ENCODE data around the gene EHD2. TPM values are rescaled to one million over a fixed set of nuclear protein-coding genes. Genes with fewer than 3 reads are reported as not detected.

The EHD2 gene
- total and polyA plus RNA-seq, 2 of the 4 experiments (the other 2 are of a cell fraction) = 35.3 to 181 TPM

GRCh38 chr19:47670736-47671135, 42.5 kb upstream of the EHD2 start:
- Histone ChIP-seq H4K91ac (ENCODE audit: insufficient read depth, low read depth, low read length) (no peak overlapping the region), H3K36me3 (ENCODE audit: control insufficient read depth, insufficient read depth, low read length) (peaks cover 41% of the 10 kb centered on the region), H3K9me3 (ENCODE audit: control insufficient read depth, insufficient read depth, low read length) (0 out of 2 replicates have a peak, but pooled peaks cover 2% of the 10 kb centered on the region), H2AFZ (replicated peaks; ENCODE audit: low read length, poor library complexity) (no peak overlapping the region), H3K4me2 (ENCODE audit: low read depth, low read length) (no peak overlapping the region), H4K8ac (ENCODE audit: low read depth in 2 of 2, low read length in 2 of 2) (no peak overlapping the region), H3K14ac (replicated peaks; ENCODE audit: low read depth, low read length) (no peak overlapping the region), H4K5ac (ENCODE audit: low read depth, low read length) (no peak overlapping the region), H2BK15ac (ENCODE audit: low read depth, low read length) (no peak overlapping the region), H3K4ac (ENCODE audit: low read depth, low read length) (no peak overlapping the region), H3K79me1 (ENCODE audit: low read depth in 1 of 2, low read length in 2 of 2) (peaks cover 35 to 91% of the 10 kb centered on the region in 2 experiments), H2BK120ac (ENCODE audit: low read depth, low read length) (no peak overlapping the region), H3K9ac (ENCODE audit: low read depth, low read length) (no peak overlapping the region), H3K27me3 (ENCODE audit: control insufficient read depth, insufficient read depth, low read length) (no peaks in the 10 kb centered on the region), H3K18ac (ENCODE audit: low read depth, low read length) (no peak overlapping the region), H3K56ac (ENCODE audit: extremely low read depth, insufficient read depth, low read length) (no peak overlapping the region), H2BK5ac (ENCODE audit: low read depth, low read length, poor library complexity, severe bottlenecking) (no peak overlapping the region), H3K9me1 (ENCODE audit: insufficient read depth, low read length) (peaks cover 32% of the 10 kb centered on the region), H3K4me1 (ENCODE audit: control insufficient read depth, insufficient read depth, low read length) (peaks cover 11% of the 10 kb centered on the region), H2AK9ac (replicated peaks; ENCODE audit: low read depth, low read length, poor library complexity) (no peak overlapping the region), H3K23ac (ENCODE audit: low read depth, low read length) (no peak overlapping the region), H2AK5ac (ENCODE audit: low read depth, low read length) (no peak overlapping the region), H4K20me1 (ENCODE audit: insufficient read depth, low read length) (peaks cover 46% of the 10 kb centered on the region), H3K4me3 (ENCODE audit: insufficient read depth, low read depth, low read length) (no peak overlapping the region), H3K27ac (ENCODE audit: insufficient read depth, low read length) (no peak overlapping the region), H2BK20ac (ENCODE audit: low read depth, low read length) (no peak overlapping the region)
- DNase-seq = no peak
- TF ChIP-seq MAFK (IDR thresholded peaks at IDR 0.05; ENCODE audit: low read depth, low read length) = no peak
- TF ChIP-seq MAZ (IDR thresholded peaks at IDR 0.05; ENCODE audit: borderline replicate concordance, low read depth, low read length) = no peak
- no peak for TF ChIP-seq POLR2A (IDR thresholded peaks at IDR 0.05; ENCODE audit: low read depth, low read length)
- no peak for TF ChIP-seq BHLHE40 (IDR thresholded peaks at IDR 0.05; ENCODE audit: low read depth, low read length)
- no peak for TF ChIP-seq RAD21 (IDR thresholded peaks at IDR 0.05; ENCODE audit: low read length)
- TF ChIP-seq CHD1 (IDR thresholded peaks at IDR 0.05; ENCODE audit: low read depth, low read length) = no peak
- no peak for TF ChIP-seq RFX5 (IDR thresholded peaks at IDR 0.05; ENCODE audit: low read depth, low read length)
- TF ChIP-seq MXI1 (IDR thresholded peaks at IDR 0.05; ENCODE audit: borderline replicate concordance, low read depth, low read length) = no peak
- TF ChIP-seq USF2 (IDR thresholded peaks at IDR 0.05; ENCODE audit: low read depth, low read length) = no peak
- TF ChIP-seq CEBPB (IDR thresholded peaks at IDR 0.05; ENCODE audit: low read depth, low read length) = no peak
- TF ChIP-seq NFE2L2 (IDR thresholded peaks at IDR 0.05; ENCODE audit: low read depth, low read length) = no peak
- no peak for TF ChIP-seq SMC3 (IDR thresholded peaks at IDR 0.05; ENCODE audit: low read depth, low read length)
- TF ChIP-seq FOS (IDR thresholded peaks at IDR 0.05; ENCODE audit: low read depth, low read length) = no peak
- TF ChIP-seq RCOR1 (IDR thresholded peaks at IDR 0.05; ENCODE audit: insufficient replicate concordance, low read length) = no peak
- TF ChIP-seq ELK1 (IDR thresholded peaks at IDR 0.05; ENCODE audit: borderline replicate concordance, low read depth, low read length) = no peak
- no peak for TF ChIP-seq CTCF (conservative IDR thresholded peaks at IDR 0.05; ENCODE audit: low read depth, low read length)
- dilution Hi-C loops (cut with HindIII; ENCODE audit: low sequenced_read_pairs, unreplicated experiment) (no loop called here), in situ Hi-C loops (cut with MboI; ENCODE audit: low sequenced_read_pairs) (no loop called here), intact Hi-C loops (cut with micrococcal nuclease) (no loop called here)
- POLR2A ChIA-PET (ENCODE audit: unreplicated experiment) = no interaction called here
- CTCF ChIA-PET = no interaction called here
- BruUV-seq (replicated peaks) = no TSS peak
- ATAC-seq (ENCODE audit: low read depth) = no peak
- WGBS, 2 experiments (ENCODE audit: extremely low coverage in 2 of 2, insufficient read length in 1 of 2) = 93% methylated on average over 2 of the region's 8 CpGs; no CpG with 5 or more reads in 1 of the 2 experiments

Data from IMR-90 (cell line).